GM12878 (cell line): ENCODE results near the gene GFI1. TPM values are rescaled to one million over a fixed set of nuclear protein-coding genes. Genes with fewer than 3 reads are reported as not detected.

Experiments used
- ATAC-seq: fragments of 200-7000 bp; cut with Tn5 transposase; 3 replicates; pipeline ENCODE4 v1.9.1; 2020; ENCODE audit warnings: mild to moderate bottlenecking, moderate library complexity
- BruUV-seq: library from RNA; stranded (reverse); fragments of 400-500 nt; replicated peaks from 2 replicates; lab custom pipeline; 2021; lab: Mats Ljungman, UMichigan
- CTCF ChIA-PET: fragments of 300-600 bp; sonication (Branson Sonifier 250); formaldehyde crosslinking; extraction: SDS; loops from one replicate; lab custom pipeline; 2021; ENCODE audit warnings: inconsistent platforms; lab: Yijun Ruan, JAX
- POLR2A ChIA-PET: fragments of 350-600 bp; formaldehyde crosslinking; extraction: SDS; loops from one replicate; lab custom pipeline; 2021; ENCODE audit warnings: inconsistent platforms; lab: Charles Lee
- RAD21 ChIA-PET: fragments of 300-600 bp; sonication (Branson Sonifier 250); formaldehyde crosslinking; loops from one replicate; lab custom pipeline; 2023; ENCODE audit warnings: antibody characterized with exemption; ENCODE audit not compliant: unreplicated experiment; lab: Charles Lee
- SMC1A ChIA-PET: fragments of 300-600 bp; sonication (Branson Sonifier 250); formaldehyde crosslinking; loops from one replicate; lab custom pipeline; 2023; ENCODE audit not compliant: unreplicated experiment, uncharacterized antibody; lab: Charles Lee
- DNase-seq: peaks from one replicate; pipeline ENCODE4 v3.0.0-alpha.2; 2011; ENCODE audit warnings: low read depth, low spot score
- FAIRE-seq: peaks from 3 replicates; lab custom pipeline; 2011; peaks lifted over from hg19 to GRCh38; lab: Jason Lieb, UNC
- H2AFZ ChIP-seq: 2 replicates; pipeline ENCODE4 v1.6.0; 2011; ENCODE audit warnings: low read depth, low read length, control low read depth; ENCODE audit not compliant: control insufficient read depth
- H3K27ac ChIP-seq: 2 replicates; pipeline ENCODE4 v1.5.1; 2011; ENCODE audit warnings: control low read depth; ENCODE audit not compliant: control insufficient read depth, insufficient read depth
- H3K27me3 ChIP-seq, 2 experiments: replicated peaks in 1 of 2; 2 replicates each; pipeline versions ENCODE4 v1.6.0 to v1.6.1; 2011; ENCODE audit warnings: low read length in 1 of 2; ENCODE audit not compliant: control insufficient read depth in 2 of 2, insufficient read depth in 2 of 2
- H3K36me3 ChIP-seq, 2 experiments: 2 replicates each; pipeline ENCODE4 v1.5.1; 2011; ENCODE audit warnings: low read length in 1 of 2; ENCODE audit not compliant: control insufficient read depth in 2 of 2, insufficient read depth in 2 of 2
- H3K4me1 ChIP-seq: 2 replicates; pipeline ENCODE4 v1.6.1; 2011; ENCODE audit warnings: mild to moderate bottlenecking, low read length, moderate library complexity, mixed read lengths; ENCODE audit not compliant: control insufficient read depth, insufficient read depth
- H3K4me2 ChIP-seq: 2 replicates; pipeline ENCODE4 v1.6.0; 2011; ENCODE audit warnings: control low read depth; ENCODE audit not compliant: control insufficient read depth, insufficient read depth
- H3K4me3 ChIP-seq: fragments of 200-600 bp; sonication (generic); 2 replicates; pipeline ENCODE4 v1.5.1; 2016
- H3K79me2 ChIP-seq: 2 replicates; pipeline ENCODE4 v1.6.0; 2011; ENCODE audit warnings: low read length; ENCODE audit not compliant: control insufficient read depth, insufficient read depth
- H3K9ac ChIP-seq: 2 replicates; pipeline ENCODE4 v1.8.0; 2011; ENCODE audit warnings: low read length, control low read depth, mixed read lengths; ENCODE audit not compliant: control insufficient read depth, insufficient read depth
- H3K9me3 ChIP-seq: replicated peaks from 3 replicates; pipeline ENCODE4 v1.5.1; 2011; ENCODE audit warnings: mild to moderate bottlenecking, low read length; ENCODE audit not compliant: control insufficient read depth, insufficient read depth
- H4K20me1 ChIP-seq: 2 replicates; pipeline ENCODE4 v1.6.0; 2011; ENCODE audit not compliant: control insufficient read depth, insufficient read depth
- BHLHE40 ChIP-seq, 2 experiments: fragments of 450-650 bp in 1 of 2; IDR thresholded peaks; 2 replicates each; pipeline ENCODE4 v1.6.1; 2011 to 2017; ENCODE audit warnings: low read depth in 2 of 2, borderline replicate concordance in 1 of 2, improper control_type of control experiment in 1 of 2, low read length in 1 of 2, mild to moderate bottlenecking in 1 of 2
- FOS ChIP-seq: IDR thresholded peaks from 3 replicates; pipeline ENCODE4 v1.6.1; 2011; ENCODE audit warnings: borderline replicate concordance; ENCODE audit not compliant: insufficient read length; ENCODE audit errors: extremely low read depth
- GATAD2B ChIP-seq: fragments of 450-650 bp; conservative IDR thresholded peaks from 2 replicates; pipeline ENCODE4 v1.6.1; 2017; ENCODE audit warnings: low read depth, mild to moderate bottlenecking, moderate library complexity
- IKZF2 ChIP-seq, 2 experiments: fragments of 450-650 bp; IDR thresholded peaks; 2 replicates each; pipeline ENCODE4 v1.6.1; 2017; ENCODE audit warnings: mild to moderate bottlenecking in 2 of 2, moderate library complexity in 2 of 2
- IRF5 ChIP-seq: fragments of 450-650 bp; IDR thresholded peaks from 2 replicates; pipeline ENCODE4 v1.6.1; 2017; ENCODE audit warnings: borderline replicate concordance
- JUND ChIP-seq: IDR thresholded peaks from 2 replicates; pipeline ENCODE4 v1.6.1; 2012; ENCODE audit warnings: low read depth, mild to moderate bottlenecking, low read length, improper control_type of control experiment, moderate library complexity
- LARP7 ChIP-seq: fragments of 450-650 bp; IDR thresholded peaks from 2 replicates; pipeline ENCODE4 v1.6.1; 2017; ENCODE audit warnings: mild to moderate bottlenecking
- MTA2 ChIP-seq: fragments of 450-650 bp; IDR thresholded peaks from 2 replicates; pipeline ENCODE4 v1.6.1; 2016; ENCODE audit warnings: low read depth, mild to moderate bottlenecking, moderate library complexity
- NFXL1 ChIP-seq: fragments of 450-650 bp; IDR thresholded peaks from 2 replicates; pipeline ENCODE4 v1.6.1; 2017; ENCODE audit warnings: antibody characterized with exemption, mild to moderate bottlenecking, borderline replicate concordance
- NR2C1 ChIP-seq: fragments of 450-650 bp; IDR thresholded peaks from 2 replicates; pipeline ENCODE4 v1.6.1; 2017; ENCODE audit warnings: antibody characterized with exemption, mild to moderate bottlenecking, moderate library complexity
- NR2F1 ChIP-seq: fragments of 450-650 bp; conservative IDR thresholded peaks from 2 replicates; pipeline ENCODE4 v1.6.1; 2017; ENCODE audit warnings: mild to moderate bottlenecking
- RAD21 ChIP-seq: IDR thresholded peaks from 2 replicates; pipeline ENCODE4 v1.6.1; 2011; ENCODE audit warnings: mild to moderate bottlenecking, low read depth, low read length, moderate library complexity; ENCODE audit not compliant: insufficient read depth
- SRF ChIP-seq, 2 experiments: IDR thresholded peaks; 2 replicates each; pipeline ENCODE4 v1.6.1; 2011; ENCODE audit warnings: low read depth in 2 of 2, low read length in 2 of 2, mild to moderate bottlenecking in 1 of 2, moderate library complexity in 1 of 2
- STAT1 ChIP-seq: fragments of 450-650 bp; conservative IDR thresholded peaks from 2 replicates; pipeline ENCODE4 v1.6.1; 2014; ENCODE audit warnings: antibody characterized with exemption, mild to moderate bottlenecking
- SUPT20H ChIP-seq: IDR thresholded peaks from 2 replicates; pipeline ENCODE4 v1.6.1; 2011; ENCODE audit warnings: low read depth, mild to moderate bottlenecking, low read length, moderate library complexity, borderline replicate concordance; ENCODE audit not compliant: control insufficient read depth
- SUZ12 ChIP-seq: fragments of 200-600 bp; sonication (generic); IDR thresholded peaks from one replicate; pipeline ENCODE4 v1.6.1; 2018; ENCODE audit warnings: antibody characterized with exemption, mild to moderate bottlenecking; ENCODE audit not compliant: unreplicated experiment
- TAF1 ChIP-seq: IDR thresholded peaks from 2 replicates; pipeline ENCODE4 v1.6.1; 2011; ENCODE audit warnings: mild to moderate bottlenecking, low read depth, low read length, borderline replicate concordance
- TCF3 ChIP-seq: IDR thresholded peaks from 2 replicates; pipeline ENCODE4 v1.6.1; 2012; ENCODE audit warnings: low read depth, mild to moderate bottlenecking, low read length, borderline replicate concordance; ENCODE audit not compliant: insufficient read depth
- ZNF592 ChIP-seq: fragments of 450-650 bp; IDR thresholded peaks from 2 replicates; pipeline ENCODE4 v1.6.1; 2017; ENCODE audit warnings: mild to moderate bottlenecking, moderate library complexity
- ZZZ3 ChIP-seq: IDR thresholded peaks from 2 replicates; pipeline ENCODE4 v1.6.1; 2011; ENCODE audit warnings: low read depth; ENCODE audit not compliant: control insufficient read depth, insufficient read length
- WGBS: methylation state at CpG from one replicate; pipeline ENCODE4 v1.1.6; 2016; ENCODE audit warnings: low lambda C conversion rate; ENCODE audit not compliant: insufficient replicate concordance, insufficient coverage; ENCODE audit errors: missing lambda C conversion rate; 5-methylcytosine and 5-hydroxymethylcytosine counted together
- in situ Hi-C: fragments of 300-500 bp; cut with MboI; formaldehyde crosslinking; loops from 9 replicates; pipeline ENCODE4 v1.14.3; 2018; ENCODE audit warnings: mixed read lengths
- intact Hi-C: fragments of 100-400 bp; cut with micrococcal nuclease; formaldehyde crosslinking; loops from one replicate; pipeline ENCODE4 v1.14.2; 2022; ENCODE audit not compliant: unreplicated experiment
- polyA plus RNA-seq, 11 experiments: library from polyadenylated mRNA; depleted of rRNA in 4 of 11; unstranded in 6 of 11; stranded (reverse) in 5 of 11; fragments of >200 nt; fragmentation: Nextera tagmentation in 4 of 11; fragmentation: Illumina TruSeq in 1 of 11; extraction: Ambion mirVana in 4 of 11; extraction: Trizol in 1 of 11; gene quantifications; 1 replicate in 1 of 11; 2 replicates in 10 of 11; pipeline versions ENCODE4 v1.2.1 to v1.2.3, GENCODE V29; 2011 to 2016; ENCODE audit warnings: inconsistent platforms in 2 of 11, missing spikeins in 2 of 11, low read depth in 1 of 11
- total RNA-seq, 4 experiments: library from RNA; depleted of rRNA in 3 of 4; stranded (reverse); fragments of >200 nt in 3 of 4; fragmentation: Illumina TruSeq in 1 of 4; extraction: Trizol in 1 of 4; gene quantifications; 2 replicates each; pipeline versions ENCODE4 v1.2.1 to v1.2.3, GENCODE V29; 2013 to 2021

The GFI1 gene
- total and polyA plus RNA-seq, 10 of the 15 experiments (the other 5 are each of a cell fraction or from before 2014, with no cell fraction given): 1.8 to 18.3 (median 7.4) TPM

DNA sequence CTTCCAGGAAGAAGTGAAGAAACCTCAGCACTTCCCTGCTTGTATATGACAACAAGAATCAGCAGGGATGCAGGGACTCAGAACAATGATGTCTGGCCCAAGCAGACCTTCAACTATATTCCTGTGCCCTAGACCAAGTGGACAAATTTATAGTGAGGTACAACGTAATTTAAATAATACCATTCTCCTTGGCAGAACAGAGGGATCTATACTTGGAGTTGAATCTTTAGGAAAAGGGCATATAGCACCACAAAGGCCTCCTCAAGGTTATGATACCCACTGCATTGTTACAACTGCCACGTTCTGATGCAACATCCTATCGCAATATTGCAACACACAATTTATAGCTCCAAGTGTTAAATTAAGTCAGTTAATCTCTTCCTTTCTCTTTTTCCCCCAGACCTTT lies 29.1 kb upstream of the GFI1 start:
- Histone ChIP-seq H3K4me1 (no peaks in the 10 kb centered on the region), H3K79me2 (no peaks in the 10 kb centered on the region), H3K27ac (no peak overlapping the region), H3K9ac (no peak overlapping the region), H3K4me2 (no peak overlapping the region), H3K36me3 (no peaks in the 10 kb centered on the region), H2AFZ (no peak overlapping the region), H3K9me3 (no peaks in the 10 kb centered on the region), H3K27me3 (no peaks in the 10 kb centered on the region), H4K20me1 (no peaks in the 10 kb centered on the region), H3K4me3 (no peak overlapping the region)
- 71% methylated on average over 3 of the region's 3 CpGs for WGBS
- POLR2A ChIA-PET: interaction anchor here (0.8 to 0.9 kb wide), 2 partner anchors 10 to 11 kb away, joined by 3 to 4 read pairs; no protein-coding TSS in a partner anchor
- TF ChIP-seq JUND: no peak
- TF ChIP-seq MTA2: no peak
- TF ChIP-seq SUZ12: no peak
- no peak for TF ChIP-seq ZNF592
- TF ChIP-seq TAF1: no peak
- TF ChIP-seq LARP7: no peak
- no peak for TF ChIP-seq BHLHE40 (IDR thresholded peaks at IDR 0.05; ENCODE audit: borderline replicate concordance in 1 of 2, low read depth in 2 of 2, low read length in 1 of 2)
- TF ChIP-seq STAT1: no peak
- TF ChIP-seq IKZF2 (IDR thresholded peaks at IDR 0.05): no peak
- no peak for TF ChIP-seq SRF (IDR thresholded peaks at IDR 0.05; ENCODE audit: low read depth in 2 of 2, low read length in 2 of 2)
- no peak for TF ChIP-seq TCF3
- TF ChIP-seq NR2F1: no peak
- no peak for TF ChIP-seq RAD21
- no peak for TF ChIP-seq FOS
- TF ChIP-seq GATAD2B: no peak
- TF ChIP-seq SUPT20H: no peak
- no peak for TF ChIP-seq IRF5
- no peak for TF ChIP-seq ZZZ3
- no peak for TF ChIP-seq NFXL1
- TF ChIP-seq NR2C1: no peak
- SMC1A ChIA-PET: interaction anchor here (0.8 to 2.0 kb wide), 3 partner anchors 8 to 31 kb away, joined by 3 to 4 read pairs (median 3); no protein-coding TSS in a partner anchor
- no peak for ATAC-seq
- no peak for DNase-seq
- CTCF ChIA-PET: interaction anchor here (2.0 kb wide), 1 partner anchor 11 kb away, joined by 6 read pairs; no protein-coding TSS in a partner anchor
- no TSS peak for BruUV-seq
- RAD21 ChIA-PET: interaction anchor here (1.1 kb wide), 1 partner anchor 27 kb away, joined by 3 read pairs; no protein-coding TSS in a partner anchor
- no peak for FAIRE-seq
- intact Hi-C loops: no loop called here
- in situ Hi-C loops: no loop called here
